T-helper 2 cell treated with Interferon-gamma antibody and Interleukin-4, amounts not matched to agents 100 ng/mL and 5 ng/mL, for 36 hours (primary cell): Measurements from ENCODE around the gene TRIB2. TPM values are rescaled to one million over a fixed set of nuclear protein-coding genes. Genes with fewer than 3 reads are reported as not detected.

Experiments used
- intact Hi-C: fragments of 100-400 bp; cut with micrococcal nuclease; formaldehyde crosslinking; loops from one replicate; pipeline ENCODE4 v1.15.1; 2023
- total RNA-seq: library from RNA; stranded (reverse); gene quantifications from 2 replicates; pipeline ENCODE4 v1.2.3, GENCODE V29; 2022

Gene TRIB2
- total RNA-seq, 1 donor from 2014 or later: 83.1 TPM

GRCh38 chr2:12697617-12698016, 19.1 kb upstream of the TRIB2 start:
- intact Hi-C loops: no loop called here

- intact Hi-C loops: loop anchor here (5.0 kb wide), 1 partner anchor 59 kb away; no protein-coding TSS in a partner anchor
Observed at GRCh38 chr2:12700989-12701388, 15.7 kb upstream of the TRIB2 start.

- intact Hi-C loops: loop anchor here (5.0 kb wide), 1 partner anchor 59 kb away; no protein-coding TSS in a partner anchor
Observed at GRCh38 chr2:12701786-12702167, 15.0 kb upstream of the TRIB2 start.

- intact Hi-C loops: loop anchor here (5.0 kb wide), 1 partner anchor 60 kb away; no protein-coding TSS in a partner anchor
Observed at GRCh38 chr2:12702168-12703121, 14.3 kb upstream of the TRIB2 start.

- intact Hi-C loops: loop anchor here (5.0 kb wide), 1 partner anchor 62 kb away; no protein-coding TSS in a partner anchor
Observed at GRCh38 chr2:12704378-12704777, 12.4 kb upstream of the TRIB2 start.

DNA sequence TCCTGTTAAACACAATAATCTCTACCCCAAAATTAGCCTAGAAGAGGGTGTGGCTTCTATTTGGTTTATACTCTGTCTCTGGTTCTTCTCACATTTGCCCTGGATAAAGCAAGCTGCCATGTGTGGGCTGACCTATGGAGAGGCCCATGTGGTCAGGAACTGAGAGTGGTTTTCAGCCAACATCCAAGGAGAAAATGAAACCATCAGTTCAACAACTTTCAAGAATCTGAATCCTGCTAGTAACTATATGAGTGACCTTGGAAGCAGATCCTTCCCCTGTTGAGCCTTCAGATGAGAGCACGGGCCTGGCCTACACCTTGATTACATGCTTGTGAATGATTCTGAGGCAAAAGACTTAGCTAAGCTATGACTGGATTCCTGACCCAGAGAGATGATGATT, 11.5 kb upstream of the TRIB2 start:
- intact Hi-C loops: no loop called here

DNA sequence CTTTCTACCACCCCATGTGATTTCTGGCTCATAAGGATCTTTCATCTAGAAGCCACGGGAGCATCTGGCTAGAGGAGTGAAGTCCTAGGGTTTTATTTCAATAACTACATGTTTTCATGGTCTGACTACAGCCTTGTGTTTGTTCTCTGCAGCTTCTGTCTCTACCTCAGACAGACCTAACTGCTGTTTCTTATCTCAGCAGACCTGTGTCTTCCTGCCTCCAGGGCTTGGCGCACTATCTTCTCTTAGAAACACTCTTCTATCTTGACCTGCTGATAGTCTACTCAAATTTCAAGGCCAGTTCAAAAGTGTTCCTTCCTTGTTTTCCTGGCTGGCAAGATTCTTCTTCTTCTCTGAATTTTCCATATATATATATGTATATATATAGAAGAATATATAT, 11.0 kb upstream of the TRIB2 start:
- intact Hi-C loops: no loop called here

GRCh38 chr2:12708508-12709206, 8.1 kb upstream of the TRIB2 start:
- intact Hi-C loops: no loop called here

- intact Hi-C loops: no loop called here
Observed at GRCh38 chr2:12709207-12709522, 7.6 kb upstream of the TRIB2 start.

DNA sequence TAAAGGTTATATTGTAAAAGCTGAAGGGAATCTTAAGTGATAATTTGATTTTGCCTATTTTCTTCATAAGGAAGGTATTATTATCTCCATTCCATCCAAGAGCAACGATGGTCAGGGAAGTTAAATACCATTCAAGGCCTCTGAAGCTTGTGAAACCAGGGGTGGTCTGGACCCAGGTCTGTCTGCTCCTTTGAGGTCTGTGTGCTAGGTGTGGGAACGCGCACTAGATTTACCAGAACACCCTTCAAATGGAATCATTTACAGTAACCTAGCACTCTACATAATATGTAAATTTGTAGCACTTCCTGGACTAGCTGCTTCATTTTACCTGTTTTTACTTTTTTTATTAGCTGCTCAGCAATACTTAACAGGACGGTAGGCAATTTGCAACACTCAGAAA, 6.4 kb upstream of the TRIB2 start:
- intact Hi-C loops: loop anchor here (10.0 kb wide), 1 partner anchor 1366 kb away; the partner anchor contains the start of gene ROCK2

DNA sequence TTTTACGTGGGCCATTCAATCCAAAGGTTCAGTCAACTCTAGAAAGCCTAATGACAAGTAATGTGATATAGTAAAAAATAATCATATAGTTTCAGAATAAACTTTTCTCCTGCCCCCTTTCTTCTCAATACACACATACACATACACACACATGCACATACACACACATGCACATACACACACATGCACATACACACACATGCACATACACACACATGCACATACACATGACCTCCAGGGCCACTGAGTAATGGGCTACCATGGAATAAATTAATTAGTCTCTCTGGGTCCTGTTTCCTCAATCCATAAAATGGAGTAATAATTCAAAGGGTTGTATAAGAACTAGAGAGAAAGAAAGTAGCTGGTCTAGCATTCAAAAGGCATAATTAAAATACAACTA, 5.4 kb upstream of the TRIB2 start:
- intact Hi-C loops: loop anchor here (10.0 kb wide), 1 partner anchor 1367 kb away; the partner anchor contains the start of gene ROCK2

- intact Hi-C loops: loop anchor here (10.0 kb wide), 1 partner anchor 1368 kb away; the partner anchor contains the start of gene ROCK2
Observed at GRCh38 chr2:12712881-12713280, 3.9 kb upstream of the TRIB2 start.

DNA sequence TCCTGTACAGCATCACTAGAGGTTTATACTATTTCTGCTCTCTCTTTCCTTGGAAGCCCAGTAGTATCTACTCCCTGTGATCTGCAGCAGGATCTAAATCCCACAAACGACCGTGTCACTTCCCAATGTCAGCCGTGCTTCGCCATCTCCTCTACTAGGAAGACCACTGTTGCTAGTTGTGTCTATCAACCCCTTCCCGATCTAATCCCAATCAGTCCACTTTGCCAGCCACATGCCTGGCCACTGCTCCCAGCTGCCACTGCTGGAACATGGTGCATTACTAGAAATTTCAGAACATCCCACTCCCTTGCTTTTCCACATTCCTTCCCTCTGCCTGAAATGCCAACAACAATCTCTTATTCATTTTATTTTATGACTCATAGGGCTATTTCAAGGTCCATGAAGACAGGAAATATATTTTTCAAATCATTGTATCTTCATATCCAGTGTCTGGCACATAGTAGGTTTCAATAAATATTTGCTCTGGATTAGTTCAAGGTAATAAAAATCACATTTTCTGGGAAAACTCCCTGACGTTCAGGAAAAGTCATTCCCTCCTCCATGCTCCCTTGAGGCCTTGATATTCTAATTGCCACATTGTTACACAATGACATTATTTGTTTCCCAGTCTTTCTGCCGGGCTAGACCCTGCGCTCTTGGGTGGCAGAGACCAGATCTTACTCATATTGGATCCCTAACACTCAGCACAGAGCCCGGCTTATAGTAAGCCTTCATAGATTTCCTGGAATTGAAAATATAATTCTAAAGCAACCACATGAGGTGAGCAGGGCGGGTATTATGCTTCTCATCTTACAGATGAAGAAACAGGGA, 2.1 kb upstream of the TRIB2 start:
- intact Hi-C loops: loop anchor here (5.0 to 10.0 kb wide), 4 partner anchors 282 to 1370 kb away; partner anchors contain the start of gene ROCK2

- intact Hi-C loops: loop anchor here (1.0 to 10.0 kb wide), 14 partner anchors 13 to 1371 kb away; partner anchors contain the start of gene ROCK2
Observed at GRCh38 chr2:12715258-12716031, 1.3 kb upstream of the TRIB2 start.

GRCh38 chr2:12716032-12716281, 779 bp upstream of the TRIB2 start:
- intact Hi-C loops: loop anchor here (1.0 to 10.0 kb wide), 14 partner anchors 12 to 1371 kb away; partner anchors contain the start of gene ROCK2

GRCh38 chr2:12717191-12718014, 667 bp downstream of the TRIB2 start:
- intact Hi-C loops: loop anchor here (1.0 to 10.0 kb wide), 12 partner anchors 139 to 1373 kb away; partner anchors contain the start of genes LPIN1 and ROCK2

DNA sequence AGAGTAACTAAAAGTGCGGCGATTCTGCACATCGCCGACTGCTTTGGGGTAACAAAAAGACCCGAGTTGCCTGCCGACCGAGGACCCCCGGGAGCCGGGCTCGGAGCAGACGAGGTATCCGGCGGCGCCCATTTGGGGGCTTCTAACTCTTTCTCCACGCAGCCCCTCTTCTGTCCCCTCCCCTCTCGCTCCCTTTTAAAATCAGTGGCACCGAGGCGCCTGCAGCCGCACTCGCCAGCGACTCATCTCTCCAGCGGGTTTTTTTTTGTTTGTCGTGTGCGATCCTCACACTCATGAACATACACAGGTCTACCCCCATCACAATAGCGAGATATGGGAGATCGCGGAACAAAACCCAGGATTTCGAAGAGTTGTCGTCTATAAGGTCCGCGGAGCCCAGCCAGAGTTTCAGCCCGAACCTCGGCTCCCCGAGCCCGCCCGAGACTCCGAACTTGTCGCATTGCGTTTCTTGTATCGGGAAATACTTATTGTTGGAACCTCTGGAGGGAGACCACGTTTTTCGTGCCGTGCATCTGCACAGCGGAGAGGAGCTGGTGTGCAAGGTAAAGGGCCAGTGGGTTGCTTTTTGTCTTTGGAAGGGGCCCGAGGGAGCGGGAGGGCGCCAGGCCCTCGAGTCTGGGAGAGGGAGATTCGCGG, 1.4 kb downstream of the TRIB2 start:
- intact Hi-C loops: loop anchor here (5.0 to 10.0 kb wide), 4 partner anchors 286 to 1373 kb away; partner anchors contain the start of gene ROCK2

- intact Hi-C loops: loop anchor here (5.0 to 10.0 kb wide), 4 partner anchors 287 to 1374 kb away; partner anchors contain the start of gene ROCK2
Observed at GRCh38 chr2:12718711-12719399, 2.1 kb downstream of the TRIB2 start.
